GM12864 (cell line): ENCODE data around the gene THBS2.

Source experiments
- DNase-seq: peaks from one replicate; pipeline ENCODE4 v3.0.0-alpha.2; 2011; ENCODE audit warnings: low read depth
- H3K4me3 ChIP-seq: 2 replicates; pipeline ENCODE4 v1.5.1; 2011; ENCODE audit warnings: mild to moderate bottlenecking, low read depth, low read length, control low read depth
- TF ChIP-seq, protein P1 (sequence below): IDR thresholded peaks from 2 replicates; pipeline ENCODE4 v1.5.1; 2011; ENCODE audit warnings: low read depth, mild to moderate bottlenecking, moderate library complexity, low read length, control low read depth, inconsistent platforms; ENCODE audit errors: missing control alignments

Gene THBS2

DNA sequence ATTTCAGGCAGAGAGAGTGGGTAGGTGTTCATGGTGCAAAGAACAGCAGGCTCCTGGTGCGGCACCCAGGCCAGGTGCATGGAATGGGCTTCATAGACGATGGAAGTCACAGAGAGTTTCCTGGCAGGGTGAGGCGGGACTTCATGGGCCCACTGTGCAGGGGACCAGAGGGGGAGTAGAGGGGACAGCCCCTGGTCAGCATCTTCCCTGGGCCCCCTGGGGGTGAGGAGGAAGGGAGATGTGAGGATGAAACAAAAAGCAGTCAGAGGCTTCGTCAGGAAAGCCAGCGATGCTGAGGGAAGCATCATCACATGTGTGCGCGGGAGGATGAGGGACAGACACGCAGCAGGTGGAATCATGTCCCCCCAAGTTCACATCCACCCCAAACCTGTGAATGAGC, 2.4 kb upstream of the THBS2 start:
- H3K4me3 ChIP-seq = no peak overlapping the region
- no peak for DNase-seq
- TF ChIP-seq, protein P1, sequence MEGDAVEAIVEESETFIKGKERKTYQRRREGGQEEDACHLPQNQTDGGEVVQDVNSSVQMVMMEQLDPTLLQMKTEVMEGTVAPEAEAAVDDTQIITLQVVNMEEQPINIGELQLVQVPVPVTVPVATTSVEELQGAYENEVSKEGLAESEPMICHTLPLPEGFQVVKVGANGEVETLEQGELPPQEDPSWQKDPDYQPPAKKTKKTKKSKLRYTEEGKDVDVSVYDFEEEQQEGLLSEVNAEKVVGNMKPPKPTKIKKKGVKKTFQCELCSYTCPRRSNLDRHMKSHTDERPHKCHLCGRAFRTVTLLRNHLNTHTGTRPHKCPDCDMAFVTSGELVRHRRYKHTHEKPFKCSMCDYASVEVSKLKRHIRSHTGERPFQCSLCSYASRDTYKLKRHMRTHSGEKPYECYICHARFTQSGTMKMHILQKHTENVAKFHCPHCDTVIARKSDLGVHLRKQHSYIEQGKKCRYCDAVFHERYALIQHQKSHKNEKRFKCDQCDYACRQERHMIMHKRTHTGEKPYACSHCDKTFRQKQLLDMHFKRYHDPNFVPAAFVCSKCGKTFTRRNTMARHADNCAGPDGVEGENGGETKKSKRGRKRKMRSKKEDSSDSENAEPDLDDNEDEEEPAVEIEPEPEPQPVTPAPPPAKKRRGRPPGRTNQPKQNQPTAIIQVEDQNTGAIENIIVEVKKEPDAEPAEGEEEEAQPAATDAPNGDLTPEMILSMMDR = no peak

DNA sequence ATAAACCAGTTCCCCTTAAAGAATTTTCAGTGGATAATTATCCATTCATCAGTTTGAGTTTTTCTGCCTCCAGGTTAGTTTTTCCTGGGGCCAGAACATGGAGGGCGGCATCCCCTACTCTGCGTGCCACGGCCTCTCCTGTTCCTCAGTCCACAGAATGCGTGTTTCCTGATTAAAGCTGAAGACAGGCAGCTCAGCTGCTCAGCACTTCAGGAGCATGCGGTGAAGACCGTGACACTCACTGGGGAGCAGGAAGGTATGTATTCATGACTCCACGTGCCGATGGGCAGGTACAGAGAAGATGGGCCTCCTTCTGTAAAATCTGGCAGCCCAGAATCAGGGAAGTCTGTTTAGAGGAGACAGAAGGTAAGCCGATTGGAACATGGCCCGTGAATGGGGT, 2.0 kb upstream of the THBS2 start:
- TF ChIP-seq, protein P1 = no peak

DNA sequence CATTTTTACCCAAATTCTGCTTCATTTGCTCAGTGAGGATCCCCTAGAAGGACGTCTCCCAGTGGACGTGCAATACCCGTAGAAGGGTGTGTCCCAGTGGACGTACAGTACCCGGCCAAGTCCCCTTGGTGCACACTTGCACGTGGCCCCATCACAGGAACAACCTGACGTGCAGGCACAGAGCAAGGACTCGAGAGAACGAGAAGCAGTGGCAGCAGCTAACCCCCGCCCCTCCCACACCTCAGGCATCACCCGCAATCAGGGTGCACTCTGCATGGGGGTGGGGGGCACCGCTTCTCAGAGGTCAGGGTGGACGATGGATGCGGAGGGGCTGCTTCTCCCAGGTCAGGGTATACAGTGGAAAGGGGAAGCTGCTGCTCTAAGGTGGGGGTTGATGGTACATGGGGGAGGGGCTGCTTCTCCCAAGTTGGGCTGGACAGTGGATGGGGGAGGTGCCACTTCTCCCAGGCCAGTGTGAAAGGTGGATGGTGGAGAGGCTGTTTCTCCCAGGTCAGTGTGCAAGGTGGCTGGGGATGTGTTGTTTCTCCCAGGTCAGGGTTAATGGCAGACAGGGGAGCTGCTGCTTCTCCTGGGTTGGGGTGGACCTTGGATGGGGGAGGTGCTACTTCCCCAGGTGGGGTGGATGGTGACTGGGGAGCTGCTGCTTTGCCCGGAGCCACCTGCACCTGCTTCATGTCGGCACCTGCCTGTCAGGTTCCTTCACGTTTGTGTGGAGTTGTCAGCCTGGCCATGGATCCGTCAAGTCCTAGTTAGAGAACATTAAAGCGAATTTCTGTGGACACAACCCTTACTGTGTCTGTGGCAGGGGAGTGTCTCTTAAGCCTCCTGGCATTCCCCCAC, 1.0 kb upstream of the THBS2 start:
- H3K4me3 ChIP-seq = no peak overlapping the region
- TF ChIP-seq, protein P1 = no peak
- DNase-seq = no peak

More for the DNA sequence above, 2.0 kb upstream of the THBS2 start:
- no peak overlapping the region for H3K4me3 ChIP-seq
- DNase-seq = no peak

- TF ChIP-seq, protein P1 = no peak
- DNase-seq = no peak
- no peak overlapping the region for H3K4me3 ChIP-seq
Measured at GRCh38 chr6:169252505-169253189, 999 bp downstream of the THBS2 start.

GRCh38 chr6:169251822-169252504, 1.7 kb downstream of the THBS2 start:
- DNase-seq = no peak
- TF ChIP-seq, protein P1 = no peak
- H3K4me3 ChIP-seq = no peak overlapping the region

DNA sequence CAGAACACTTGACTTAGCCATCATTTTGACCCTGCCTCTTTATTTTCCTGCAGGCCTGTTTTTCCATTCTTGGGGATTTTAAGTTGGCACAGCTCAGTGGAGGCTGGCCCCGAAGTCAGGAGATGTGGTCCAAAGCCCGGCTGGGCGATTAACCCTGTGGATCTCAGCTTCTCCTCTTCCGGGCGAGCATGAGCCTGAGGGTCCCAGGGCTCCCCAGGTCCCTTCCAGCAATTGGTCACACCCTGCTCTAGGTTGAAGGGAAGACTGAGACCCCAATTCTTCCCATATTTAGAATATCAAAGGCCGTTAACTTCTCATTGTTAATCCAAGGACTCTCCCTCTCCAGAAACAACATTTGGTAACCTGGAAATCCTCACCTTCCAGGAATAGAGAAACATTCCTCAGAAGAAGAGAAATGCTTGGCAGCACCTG, 2.3 kb downstream of the THBS2 start:
- no peak overlapping the region for H3K4me3 ChIP-seq
- TF ChIP-seq, protein P1 = no peak
- no peak for DNase-seq
